Endothelial cell of umbilical vein (primary cell): ENCODE measurements around the gene CNNM2.

Experiments used
- EZH2 ChIP-seq: IDR thresholded peaks from 2 replicates; pipeline ENCODE4 v1.6.1; 2012; ENCODE audit warnings: borderline replicate concordance, low read depth, mild to moderate bottlenecking, moderate library complexity, low read length, inconsistent platforms; ENCODE audit not compliant: severe bottlenecking
- FOS ChIP-seq: IDR thresholded peaks from 2 replicates; pipeline ENCODE4 v1.6.1; 2011; ENCODE audit warnings: mild to moderate bottlenecking, low read length, moderate library complexity, borderline replicate concordance; ENCODE audit not compliant: insufficient read depth
- JUN ChIP-seq: IDR thresholded peaks from 2 replicates; pipeline ENCODE4 v1.6.1; 2011; ENCODE audit warnings: borderline replicate concordance, low read depth; ENCODE audit not compliant: insufficient read length, insufficient read depth
- MAX ChIP-seq: IDR thresholded peaks from 2 replicates; pipeline ENCODE4 v1.6.1; 2011; ENCODE audit not compliant: insufficient read depth, insufficient read length
- POLR2A ChIP-seq: IDR thresholded peaks from 2 replicates; pipeline ENCODE4 v1.6.1; 2012; ENCODE audit warnings: low read depth, mild to moderate bottlenecking, control low read depth, low read length
- POLR2AphosphoS5 ChIP-seq: IDR thresholded peaks from 2 replicates; pipeline ENCODE4 v1.6.1; 2012; ENCODE audit warnings: low read depth, mild to moderate bottlenecking, control low read depth, low read length, moderate library complexity; ENCODE audit not compliant: insufficient read depth
- TF ChIP-seq, protein P1 (sequence below), 2 donors: IDR thresholded peaks; 1 replicate in 1 of 2; 2 replicates in 1 of 2; pipeline ENCODE4 v1.5.1; 2011; ENCODE audit warnings: low read length in 2 of 2, mild to moderate bottlenecking in 2 of 2, moderate library complexity in 2 of 2, control low read depth in 1 of 2, inconsistent platforms in 1 of 2, low read depth in 1 of 2; ENCODE audit not compliant: insufficient read depth in 1 of 2; ENCODE audit errors: extremely low read depth in 1 of 2

DNA sequence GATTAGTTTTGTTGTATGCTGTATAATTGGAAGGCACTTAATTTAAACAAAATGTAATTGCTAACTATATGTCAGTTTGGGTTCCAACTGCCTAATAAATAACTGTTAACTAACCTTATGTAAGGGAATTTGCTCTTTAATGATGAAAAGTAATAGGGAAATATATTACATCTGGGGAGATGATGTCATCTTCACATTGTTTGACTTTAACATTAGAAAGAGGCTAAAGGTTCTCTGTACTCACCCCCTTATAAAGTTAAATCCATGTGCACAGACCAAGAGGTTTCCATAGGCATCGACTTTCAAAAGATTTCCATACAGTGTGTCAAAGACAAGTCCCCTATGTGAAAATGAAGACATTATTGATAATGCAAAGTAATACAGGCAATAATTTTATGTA lies 187.4 kb downstream of the CNNM2 start:
- TF ChIP-seq POLR2AphosphoS5 (no peak), JUN (no peak), POLR2A (no peak), EZH2 (no peak), MAX (no peak), FOS (no peak)
- TF ChIP-seq, protein P1, sequence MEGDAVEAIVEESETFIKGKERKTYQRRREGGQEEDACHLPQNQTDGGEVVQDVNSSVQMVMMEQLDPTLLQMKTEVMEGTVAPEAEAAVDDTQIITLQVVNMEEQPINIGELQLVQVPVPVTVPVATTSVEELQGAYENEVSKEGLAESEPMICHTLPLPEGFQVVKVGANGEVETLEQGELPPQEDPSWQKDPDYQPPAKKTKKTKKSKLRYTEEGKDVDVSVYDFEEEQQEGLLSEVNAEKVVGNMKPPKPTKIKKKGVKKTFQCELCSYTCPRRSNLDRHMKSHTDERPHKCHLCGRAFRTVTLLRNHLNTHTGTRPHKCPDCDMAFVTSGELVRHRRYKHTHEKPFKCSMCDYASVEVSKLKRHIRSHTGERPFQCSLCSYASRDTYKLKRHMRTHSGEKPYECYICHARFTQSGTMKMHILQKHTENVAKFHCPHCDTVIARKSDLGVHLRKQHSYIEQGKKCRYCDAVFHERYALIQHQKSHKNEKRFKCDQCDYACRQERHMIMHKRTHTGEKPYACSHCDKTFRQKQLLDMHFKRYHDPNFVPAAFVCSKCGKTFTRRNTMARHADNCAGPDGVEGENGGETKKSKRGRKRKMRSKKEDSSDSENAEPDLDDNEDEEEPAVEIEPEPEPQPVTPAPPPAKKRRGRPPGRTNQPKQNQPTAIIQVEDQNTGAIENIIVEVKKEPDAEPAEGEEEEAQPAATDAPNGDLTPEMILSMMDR (IDR thresholded peaks at IDR 0.05; ENCODE audit: extremely low read depth in 1 of 2, insufficient read depth in 1 of 2, low read depth in 1 of 2, low read length in 2 of 2), result no peak
